Mucosa of descending colon (tissue), 3 donors: ENCODE data around the gene ACTMAP. TPM values are rescaled to one million over a fixed set of nuclear protein-coding genes. Genes with fewer than 3 reads are reported as not detected.
"Not testable (repeated sequence)": the region's sequence is repeated elsewhere in the genome, so short reads cannot be mapped to it uniquely, and the experiment has no call there.

ENCODE experiments used
- ATAC-seq: fragments of 200-7000 bp; cut with Tn5 transposase; one replicate; pipeline ENCODE4 v1.9.1; 2020; ENCODE audit warnings: mild to moderate bottlenecking, moderate library complexity
- DNase-seq, 3 donors: peaks; one replicate each; pipeline ENCODE4 v3.0.0-alpha.2; 2020
- H3K36me3 ChIP-seq: fragments of 200-600 bp; one replicate; pipeline ENCODE4 v1.8.0; 2021; ENCODE audit warnings: low read depth, mild to moderate bottlenecking
- H3K4me1 ChIP-seq: fragments of 200-600 bp; one replicate; pipeline ENCODE4 v1.8.0; 2021; ENCODE audit warnings: low read depth, mild to moderate bottlenecking
- H3K4me3 ChIP-seq: fragments of 200-600 bp; one replicate; pipeline ENCODE4 v1.8.0; 2021; ENCODE audit warnings: mild to moderate bottlenecking
- H3K9me3 ChIP-seq: fragments of 200-600 bp; one replicate; pipeline ENCODE4 v1.8.0; 2021; ENCODE audit warnings: mild to moderate bottlenecking
- intact Hi-C, 2 donors: fragments of 100-400 bp; cut with DNase I in 1 of 2; cut with micrococcal nuclease in 1 of 2; formaldehyde crosslinking; loops; one replicate each; pipeline versions ENCODE4 v1.11.0 to v1.11.1; 2022; cut with DNase I, micrococcal nuclease
- total RNA-seq, 3 donors: library from RNA; stranded (reverse); fragmentation: NEBNext Ultra II Directional in 2 of 3; extraction: Animal tissue kit (Norgen Biotek cat#: 25700) in 2 of 3; gene quantifications; one replicate each; pipeline versions ENCODE4 v1.2.1 to v1.2.4, GENCODE V29; 2021 to 2023
- TF ChIP-seq, protein P1 (sequence below): fragments of 200-600 bp; IDR thresholded peaks from one replicate; pipeline ENCODE4 v1.8.0; 2022; ENCODE audit warnings: antibody characterized with exemption, mild to moderate bottlenecking
- donor health status: DM: no; HTN: no; CAD: no; lungs with moderate emphysema.
- donor health status: DM: no; HTN: no; CAD: no.
- donor health status: DM: no; HTN: yes; CAD: no.

The ACTMAP gene
- total RNA-seq, 3 donors from 2014 or later: 10.9 to 16.7 (median 13.8) TPM

DNA sequence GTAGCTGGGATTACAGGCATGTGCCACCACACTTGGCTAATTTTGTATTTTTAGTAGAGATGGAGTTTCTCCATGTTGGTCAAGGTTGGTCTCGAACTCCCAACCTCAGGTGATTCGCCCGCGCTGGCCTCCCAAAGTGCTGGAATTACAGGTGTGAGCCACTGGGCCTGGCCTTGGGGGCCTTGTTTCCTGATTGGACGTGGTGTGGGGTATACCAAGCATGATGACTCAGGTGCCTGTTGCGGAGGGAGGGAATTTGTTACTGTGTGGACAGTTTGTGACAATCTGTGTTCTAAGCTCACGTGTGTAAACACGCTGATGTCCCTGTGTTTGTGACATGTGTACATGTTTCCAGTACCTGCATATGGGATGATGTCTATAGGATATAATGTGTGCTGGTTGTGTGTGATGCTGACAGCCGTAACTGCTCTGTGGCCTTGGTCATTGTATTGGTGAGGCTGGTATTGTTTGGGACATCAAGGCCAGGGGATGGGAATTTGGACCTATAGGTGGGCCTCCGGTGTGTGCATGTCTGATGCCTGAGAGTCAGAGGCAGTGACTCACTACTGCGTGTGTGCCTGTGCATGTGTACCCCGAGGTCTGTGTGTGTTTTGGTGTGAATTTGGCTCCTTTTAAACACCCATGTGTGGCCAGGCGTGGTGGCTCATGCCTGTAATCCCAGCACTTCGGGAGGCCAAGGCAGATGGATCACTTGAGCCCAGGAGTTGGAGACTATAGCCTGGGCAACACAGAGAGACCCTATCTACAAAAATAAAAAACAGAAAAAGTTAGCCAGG, 47.1 kb upstream of the ACTMAP start:
- H3K36me3 ChIP-seq: no peaks in the 10 kb centered on the region
- ATAC-seq (no peak), DNase-seq (no peak)
- no peak overlapping the region for H3K4me3 ChIP-seq
- TF ChIP-seq, protein P1, sequence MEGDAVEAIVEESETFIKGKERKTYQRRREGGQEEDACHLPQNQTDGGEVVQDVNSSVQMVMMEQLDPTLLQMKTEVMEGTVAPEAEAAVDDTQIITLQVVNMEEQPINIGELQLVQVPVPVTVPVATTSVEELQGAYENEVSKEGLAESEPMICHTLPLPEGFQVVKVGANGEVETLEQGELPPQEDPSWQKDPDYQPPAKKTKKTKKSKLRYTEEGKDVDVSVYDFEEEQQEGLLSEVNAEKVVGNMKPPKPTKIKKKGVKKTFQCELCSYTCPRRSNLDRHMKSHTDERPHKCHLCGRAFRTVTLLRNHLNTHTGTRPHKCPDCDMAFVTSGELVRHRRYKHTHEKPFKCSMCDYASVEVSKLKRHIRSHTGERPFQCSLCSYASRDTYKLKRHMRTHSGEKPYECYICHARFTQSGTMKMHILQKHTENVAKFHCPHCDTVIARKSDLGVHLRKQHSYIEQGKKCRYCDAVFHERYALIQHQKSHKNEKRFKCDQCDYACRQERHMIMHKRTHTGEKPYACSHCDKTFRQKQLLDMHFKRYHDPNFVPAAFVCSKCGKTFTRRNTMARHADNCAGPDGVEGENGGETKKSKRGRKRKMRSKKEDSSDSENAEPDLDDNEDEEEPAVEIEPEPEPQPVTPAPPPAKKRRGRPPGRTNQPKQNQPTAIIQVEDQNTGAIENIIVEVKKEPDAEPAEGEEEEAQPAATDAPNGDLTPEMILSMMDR: no peak
- intact Hi-C loops: no loop called here
- H3K9me3 ChIP-seq: no peaks in the 10 kb centered on the region
- H3K4me1 ChIP-seq: peaks cover 31% of the 10 kb centered on the region

DNA sequence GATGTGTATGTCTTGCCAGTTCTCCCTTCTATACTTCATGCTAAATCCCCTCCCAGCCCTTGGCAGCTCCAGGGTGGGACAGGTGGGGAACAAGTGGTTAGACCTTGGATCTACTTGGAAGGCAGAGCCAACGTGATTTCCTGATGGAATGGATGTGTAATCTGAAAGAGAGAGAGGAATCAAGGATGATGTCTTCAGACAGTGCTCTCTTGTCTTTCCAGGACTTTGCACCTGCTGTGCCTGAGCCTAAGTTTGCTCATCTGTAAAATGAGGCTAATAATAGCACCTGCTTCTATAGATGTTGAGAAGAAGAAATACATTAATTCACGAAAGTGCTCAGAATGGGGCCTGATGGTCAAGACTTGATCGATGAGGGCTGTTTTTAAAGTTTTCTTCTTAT, 41.7 kb upstream of the ACTMAP start:
- intact Hi-C loops: no loop called here
- Histone ChIP-seq H3K4me1 (peaks cover 16% of the 10 kb centered on the region), H3K36me3 (no peaks in the 10 kb centered on the region), H3K4me3 (no peak overlapping the region), H3K9me3 (no peaks in the 10 kb centered on the region)
- ATAC-seq: peak; percentile 68
- DNase-seq: no peak
- TF ChIP-seq, protein P1: no peak

GRCh38 chr19:40791349-40791748, 41.1 kb upstream of the ACTMAP start:
- no peak overlapping the region for H3K4me3 ChIP-seq
- no peak for ATAC-seq
- TF ChIP-seq, protein P1: no peak
- no peak for DNase-seq
- no peaks in the 10 kb centered on the region for H3K9me3 ChIP-seq
- peaks cover 16% of the 10 kb centered on the region for H3K4me1 ChIP-seq
- intact Hi-C loops: no loop called here
- H3K36me3 ChIP-seq: no peaks in the 10 kb centered on the region

DNA sequence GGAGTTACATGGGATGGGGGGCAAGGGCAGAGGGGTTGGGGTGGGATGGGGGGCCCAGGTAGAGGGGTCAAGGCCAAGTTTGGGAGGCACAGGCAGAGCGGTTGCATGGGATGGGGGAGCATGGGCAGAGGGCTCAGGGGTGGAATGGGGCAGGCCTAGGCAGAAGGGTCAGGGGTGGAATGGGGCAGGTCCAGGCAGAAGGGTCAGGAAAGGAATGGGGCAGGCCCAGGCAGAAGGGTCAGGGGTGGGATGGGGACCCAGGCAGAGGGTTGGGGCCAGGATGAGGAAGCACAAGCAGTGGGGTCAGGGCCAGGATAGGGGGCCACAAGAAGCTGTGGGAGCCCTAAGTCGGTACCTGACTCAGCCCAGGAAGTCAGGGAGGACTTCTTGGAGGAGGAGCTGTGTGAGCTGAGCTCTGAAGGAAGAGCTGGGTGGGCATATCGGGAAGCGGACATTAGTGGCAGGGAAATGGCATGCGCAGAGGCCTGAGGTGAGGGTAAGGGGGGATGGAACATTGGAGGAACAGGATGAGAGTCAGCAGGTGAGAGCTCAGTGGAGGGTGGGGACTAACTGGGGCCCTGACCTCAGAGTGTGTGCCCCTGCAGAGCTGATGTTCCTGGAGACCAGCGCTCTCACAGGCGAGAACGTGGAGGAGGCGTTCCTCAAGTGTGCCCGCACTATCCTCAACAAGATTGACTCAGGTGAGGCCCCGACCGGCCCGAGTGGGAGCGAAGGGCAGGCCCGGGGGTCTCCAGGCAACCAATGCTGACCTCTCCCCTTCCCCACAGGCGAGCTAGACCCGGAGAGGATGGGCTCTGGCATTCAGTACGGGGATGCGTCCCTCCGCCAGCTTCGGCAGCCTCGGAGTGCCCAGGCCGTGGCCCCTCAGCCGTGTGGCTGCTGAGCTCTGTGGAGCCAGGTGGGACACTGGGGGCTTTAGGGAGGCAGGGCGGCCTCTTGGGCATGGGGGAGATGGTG, 36.1 kb upstream of the ACTMAP start:
- DNase-seq: no peak
- intact Hi-C loops: no loop called here
- no peak for ATAC-seq
- H3K4me3 ChIP-seq: no peak overlapping the region
- TF ChIP-seq, protein P1: no peak
- H3K4me1 ChIP-seq: no peaks in the 10 kb centered on the region
- H3K9me3 ChIP-seq: no peaks in the 10 kb centered on the region
- H3K36me3 ChIP-seq: no peaks in the 10 kb centered on the region

DNA sequence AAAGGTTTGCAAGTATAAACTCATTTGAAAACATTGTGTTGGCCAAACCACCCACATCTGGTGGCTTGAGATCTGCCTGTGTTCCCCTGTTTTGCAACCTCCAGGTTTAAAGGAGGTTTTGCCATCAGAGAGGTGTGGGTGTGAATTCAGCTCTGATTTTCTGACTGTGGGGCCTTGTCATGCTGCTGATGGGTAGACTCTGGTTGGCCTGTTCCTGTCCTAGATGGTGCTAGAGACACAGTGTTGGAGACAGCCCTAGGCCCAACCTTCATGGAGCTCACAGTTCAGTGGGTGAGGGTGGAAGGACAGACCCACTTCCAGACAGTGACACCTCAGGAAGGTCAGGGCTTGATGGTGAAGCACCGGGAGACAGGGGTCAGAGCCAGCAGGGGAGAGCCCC, 35.2 kb upstream of the ACTMAP start:
- Histone ChIP-seq H3K4me1 (no peaks in the 10 kb centered on the region), H3K4me3 (no peak overlapping the region), H3K36me3 (no peaks in the 10 kb centered on the region), H3K9me3 (no peaks in the 10 kb centered on the region)
- no peak for DNase-seq
- ATAC-seq: no peak
- intact Hi-C loops: no loop called here
- TF ChIP-seq, protein P1: no peak

DNA sequence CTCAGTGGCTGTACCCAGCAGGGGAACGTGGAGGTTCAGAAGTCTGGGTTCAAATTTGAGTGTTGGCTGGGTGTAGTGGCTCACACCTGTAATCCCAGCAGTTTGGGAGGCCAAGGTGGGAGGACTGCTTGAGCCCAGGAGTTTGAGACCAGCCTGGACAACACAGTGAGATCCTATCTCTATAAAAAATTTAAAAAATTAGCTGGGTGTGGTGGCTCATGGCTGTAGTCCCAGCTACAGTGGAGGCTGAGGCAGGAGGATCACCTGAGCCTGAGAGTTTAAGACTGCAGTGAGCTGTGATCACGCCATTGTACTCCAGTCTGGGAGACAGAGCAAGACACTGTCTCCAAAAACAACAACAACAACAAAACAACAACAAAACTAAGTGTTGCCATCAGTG, 33.9 kb upstream of the ACTMAP start:
- H3K9me3 ChIP-seq, H3K4me3 ChIP-seq, H3K36me3 ChIP-seq, DNase-seq, ATAC-seq, intact Hi-C loops, H3K4me1 ChIP-seq: not testable (repeated sequence)
